ENCODE measurements around the gene LRRC4C. TPM values are rescaled to one million over a fixed set of nuclear protein-coding genes. Genes with fewer than 3 reads are reported as not detected.

The LRRC4C gene
- total RNA-seq, 2 donors from 2014 or later = 0.84 to 0.95 TPM

- no peak for TF ChIP-seq CTCF (conservative IDR thresholded peaks at IDR 0.05)
- WGBS, 2 experiments (ENCODE audit: insufficient coverage in 1 of 2, insufficient read length in 1 of 2) = 91% methylated on average over 5 to 6 of the region's 6 CpGs
- no peak for DNase-seq
- no peak overlapping the region for H3K9ac ChIP-seq (ENCODE audit: extremely low read depth, low read length, poor library complexity, severe bottlenecking)
- Mint-ChIP-seq H3K27me3 (ENCODE audit: insufficient read depth) (peaks cover 4% of the 10 kb centered on the region), H3K4me3 (no peak overlapping the region), H3K27ac (no peak overlapping the region), H3K36me3 (ENCODE audit: low read depth) (no peaks in the 10 kb centered on the region), H3K4me1 (peaks cover 15% of the 10 kb centered on the region), H3K9me3 (no peaks in the 10 kb centered on the region)
- H3K4me3 ChIP-seq (ENCODE audit: low read length) = no peak overlapping the region
- H3K27me3 ChIP-seq (ENCODE audit: control insufficient read depth, insufficient read depth, low read length, poor library complexity, severe bottlenecking) = no peaks in the 10 kb centered on the region
- peaks cover 1% of the 10 kb centered on the region for H3K4me1 ChIP-seq (ENCODE audit: control insufficient read depth, insufficient read depth, low read length)
- no peaks in the 10 kb centered on the region for H3K36me3 ChIP-seq (ENCODE audit: control insufficient read depth, insufficient read depth, low read length)
- H3K9me3 ChIP-seq (ENCODE audit: control insufficient read depth, low read length) = no peaks in the 10 kb centered on the region
- H3K27ac ChIP-seq (ENCODE audit: low read depth, low read length) = no peak overlapping the region
Observed at GRCh38 chr11:40179541-40179940, 1279.9 kb downstream of the LRRC4C start.

- no peak overlapping the region for H3K4me3 ChIP-seq (ENCODE audit: low read length)
- no peak for DNase-seq
- no peak overlapping the region for H3K9ac ChIP-seq (ENCODE audit: extremely low read depth, low read length, poor library complexity, severe bottlenecking)
- H3K4me1 ChIP-seq (ENCODE audit: control insufficient read depth, insufficient read depth, low read length) = no peaks in the 10 kb centered on the region
- Mint-ChIP-seq H3K9me3 (no peaks in the 10 kb centered on the region), H3K36me3 (ENCODE audit: low read depth) (no peaks in the 10 kb centered on the region), H3K27ac (no peak overlapping the region), H3K4me1 (peaks cover 4% of the 10 kb centered on the region), H3K27me3 (ENCODE audit: insufficient read depth) (peaks cover 4% of the 10 kb centered on the region), H3K4me3 (no peak overlapping the region)
- no peaks in the 10 kb centered on the region for H3K27me3 ChIP-seq (ENCODE audit: control insufficient read depth, insufficient read depth, low read length, poor library complexity, severe bottlenecking)
- H3K36me3 ChIP-seq (ENCODE audit: control insufficient read depth, insufficient read depth, low read length) = no peaks in the 10 kb centered on the region
- no peak overlapping the region for H3K27ac ChIP-seq (ENCODE audit: low read depth, low read length)
- WGBS, 2 experiments (ENCODE audit: insufficient coverage in 1 of 2, insufficient read length in 1 of 2) = 85 to 86% methylated on average over 1 to 2 of the region's 2 CpGs
- no peak for TF ChIP-seq CTCF (conservative IDR thresholded peaks at IDR 0.05)
- H3K9me3 ChIP-seq (ENCODE audit: control insufficient read depth, low read length) = no peaks in the 10 kb centered on the region
Observed at GRCh38 chr11:40178470-40178869, 1281.0 kb downstream of the LRRC4C start.

DNA sequence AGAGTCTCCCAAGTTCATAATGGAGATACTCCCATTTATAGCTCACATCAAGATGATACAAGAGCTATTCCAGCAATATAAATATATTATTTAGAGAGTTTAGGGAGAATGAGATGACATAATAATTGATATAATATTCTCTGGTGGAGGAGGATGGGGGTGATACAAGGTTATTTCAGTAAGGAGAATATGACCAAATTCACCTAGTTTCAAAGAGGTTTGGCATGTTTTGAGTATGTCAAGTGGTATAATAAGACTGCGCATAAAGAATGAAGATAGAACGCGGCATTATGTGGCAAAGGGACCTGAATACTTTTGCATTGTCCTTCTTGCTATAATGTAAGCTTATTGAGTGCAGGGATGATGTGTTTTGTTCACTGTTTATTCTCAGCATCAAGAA is 1283.5 kb downstream of the LRRC4C start:
- Mint-ChIP-seq H3K36me3 (ENCODE audit: low read depth) (no peaks in the 10 kb centered on the region), H3K4me1 (no peaks in the 10 kb centered on the region), H3K4me3 (no peak overlapping the region), H3K27ac (no peak overlapping the region), H3K9me3 (no peaks in the 10 kb centered on the region), H3K27me3 (ENCODE audit: insufficient read depth) (peaks cover 3% of the 10 kb centered on the region)
- H3K27me3 ChIP-seq (ENCODE audit: control insufficient read depth, insufficient read depth, low read length, poor library complexity, severe bottlenecking) = no peaks in the 10 kb centered on the region
- DNase-seq = no peak
- no peak overlapping the region for H3K4me3 ChIP-seq (ENCODE audit: low read length)
- TF ChIP-seq CTCF (conservative IDR thresholded peaks at IDR 0.05) = no peak
- no peak overlapping the region for H3K27ac ChIP-seq (ENCODE audit: low read depth, low read length)
- 100% methylated on average over 3 of the region's 3 CpGs for WGBS, 2 experiments (ENCODE audit: insufficient coverage in 1 of 2, insufficient read length in 1 of 2)
- H3K9me3 ChIP-seq (ENCODE audit: control insufficient read depth, low read length) = no peaks in the 10 kb centered on the region
- H3K9ac ChIP-seq (ENCODE audit: extremely low read depth, low read length, poor library complexity, severe bottlenecking) = no peak overlapping the region
- no peaks in the 10 kb centered on the region for H3K4me1 ChIP-seq (ENCODE audit: control insufficient read depth, insufficient read depth, low read length)
- no peaks in the 10 kb centered on the region for H3K36me3 ChIP-seq (ENCODE audit: control insufficient read depth, insufficient read depth, low read length)

All from endodermal cell (in vitro differentiated cells).